COLO829 (cell line): Measurements from ENCODE around the gene MBNL1.

Source experiments
- DNase-seq: peaks from one replicate; pipeline ENCODE4 v3.0.0; 2012; ENCODE audit warnings: low spot score

MBNL1 gene

DNA sequence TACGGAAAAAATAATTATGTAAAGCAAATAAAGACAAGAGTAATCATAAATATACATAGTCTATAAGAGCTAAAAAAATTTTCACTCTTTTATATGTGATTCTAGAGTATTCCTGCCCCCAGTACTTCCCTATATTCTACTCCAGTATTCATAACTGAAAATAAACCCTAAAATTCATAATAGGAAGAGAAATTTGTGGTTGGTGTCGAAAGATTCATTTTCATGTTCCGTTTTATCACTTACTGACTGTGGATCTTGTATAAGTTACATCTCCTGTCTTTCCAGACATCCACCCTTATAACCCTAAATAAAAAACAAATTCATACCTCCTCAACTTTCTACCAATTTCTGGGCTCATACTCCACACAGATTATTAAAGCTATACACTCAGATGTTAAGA lies 16.0 kb upstream of the MBNL1 start:
- DNase-seq, result no peak

DNA sequence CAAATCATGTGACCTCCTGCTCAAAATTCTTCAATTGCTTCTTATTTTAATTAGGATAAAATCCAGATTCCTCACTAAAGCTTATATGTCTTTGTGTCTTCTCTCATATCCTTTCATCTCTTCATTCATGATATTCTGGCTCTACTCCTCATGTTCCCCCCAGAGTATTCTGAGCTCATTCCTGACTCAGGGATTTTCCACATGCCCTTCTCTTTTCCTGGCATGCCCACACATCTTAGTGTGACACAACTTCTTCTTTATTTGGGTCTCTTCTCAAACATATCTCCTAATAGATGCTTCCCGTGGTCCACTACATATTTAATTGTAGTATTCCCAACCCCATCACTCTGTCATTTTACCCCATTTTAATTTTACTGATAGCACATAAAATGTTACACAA lies 15.2 kb upstream of the MBNL1 start:
- DNase-seq, result no peak

GRCh38 chr3:152254041-152254440 lies 14.7 kb upstream of the MBNL1 start:
- DNase-seq, result no peak

- DNase-seq, result no peak
Observed at GRCh38 chr3:152255290-152255689, 13.4 kb upstream of the MBNL1 start.

- no peak for DNase-seq
Observed at GRCh38 chr3:152256851-152257562, 11.7 kb upstream of the MBNL1 start.

- no peak for DNase-seq
Observed at GRCh38 chr3:152257563-152258035, 11.1 kb upstream of the MBNL1 start.

DNA sequence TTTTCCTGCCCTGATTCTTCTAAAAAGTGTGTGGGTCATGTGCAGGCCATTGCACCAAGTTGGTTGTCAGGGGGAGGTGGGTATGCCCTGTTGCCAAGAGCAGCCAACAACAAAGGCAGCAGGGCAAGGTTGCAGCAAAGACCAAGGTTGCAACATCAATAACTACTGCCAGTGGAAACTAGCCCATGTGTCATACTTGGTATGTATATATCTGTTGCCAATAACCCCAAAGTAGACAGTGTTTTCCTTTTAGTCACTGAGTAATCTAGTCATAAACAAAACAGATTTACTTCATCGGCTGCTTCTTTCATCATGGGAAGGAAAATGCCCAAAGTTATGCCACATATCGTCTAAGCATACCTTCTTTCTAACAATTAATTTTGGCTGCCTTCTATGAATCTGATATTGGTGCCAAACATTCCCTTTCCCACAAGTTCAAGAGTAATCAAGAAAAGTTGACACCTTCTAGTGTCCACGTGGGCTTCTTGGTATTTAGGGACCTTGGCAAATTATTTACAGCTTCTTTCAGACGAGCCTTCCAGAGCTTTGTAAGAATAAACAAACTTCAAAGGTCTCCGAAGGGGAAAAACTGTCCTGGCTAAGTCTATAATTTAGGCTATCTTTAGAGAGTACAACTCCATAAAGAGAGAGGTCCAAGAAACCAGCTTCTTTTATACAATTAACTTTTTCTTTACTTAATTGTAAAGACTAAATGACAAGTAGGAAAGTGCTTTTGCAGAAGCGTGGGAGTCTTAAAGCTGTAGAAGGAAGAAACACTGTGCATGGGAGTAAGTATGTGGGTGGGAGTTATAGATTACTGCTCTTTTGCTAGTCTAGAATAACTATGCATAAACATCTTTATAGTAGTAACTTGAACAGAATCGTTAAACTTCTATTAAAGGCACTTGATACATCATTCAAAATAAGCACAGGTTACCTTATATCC lies 10.0 kb upstream of the MBNL1 start:
- DNase-seq, result peak; percentile 44

- no peak for DNase-seq
Observed at GRCh38 chr3:152259468-152259867, 9.3 kb upstream of the MBNL1 start.

GRCh38 chr3:152260026-152260425 lies 8.7 kb upstream of the MBNL1 start:
- no peak for DNase-seq

DNA sequence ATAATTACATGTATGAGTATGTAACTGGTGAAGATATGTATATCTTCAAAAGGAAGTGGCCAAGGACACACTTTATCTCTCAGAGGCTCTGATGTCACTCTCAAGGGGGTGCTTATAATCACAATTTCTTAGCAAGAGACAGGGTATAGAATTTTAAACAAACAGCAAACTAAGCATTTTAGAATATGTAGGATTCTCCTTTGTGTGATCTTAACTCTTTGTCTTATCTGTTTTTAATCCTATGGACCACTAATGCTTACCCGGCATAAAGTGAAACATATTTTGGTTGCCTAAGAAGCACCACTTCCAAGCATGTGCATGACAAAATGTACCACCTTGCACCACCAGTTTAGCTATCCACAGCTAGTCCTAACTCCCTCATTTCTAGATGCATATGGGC lies 8.2 kb upstream of the MBNL1 start:
- no peak for DNase-seq

DNA sequence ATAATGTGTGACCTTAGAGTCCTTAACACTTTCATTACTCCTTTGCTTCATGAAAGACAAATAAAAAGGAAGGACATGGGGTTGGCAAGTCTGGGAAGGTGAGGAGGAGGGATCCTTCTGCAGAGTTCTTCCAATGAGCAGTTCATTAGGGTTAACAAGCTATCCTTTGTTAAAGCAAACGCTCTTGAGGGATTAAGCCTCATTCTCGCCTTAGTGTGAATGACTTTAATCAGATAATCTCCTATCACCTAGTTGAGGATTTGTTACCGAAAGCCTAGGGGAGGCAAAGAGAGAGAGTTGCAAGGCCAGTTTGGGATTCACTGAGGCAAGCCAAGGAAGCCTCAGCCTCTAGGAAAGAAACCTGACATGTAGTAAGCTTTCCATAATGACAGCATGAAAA lies 7.4 kb upstream of the MBNL1 start:
- DNase-seq, result no peak

DNA sequence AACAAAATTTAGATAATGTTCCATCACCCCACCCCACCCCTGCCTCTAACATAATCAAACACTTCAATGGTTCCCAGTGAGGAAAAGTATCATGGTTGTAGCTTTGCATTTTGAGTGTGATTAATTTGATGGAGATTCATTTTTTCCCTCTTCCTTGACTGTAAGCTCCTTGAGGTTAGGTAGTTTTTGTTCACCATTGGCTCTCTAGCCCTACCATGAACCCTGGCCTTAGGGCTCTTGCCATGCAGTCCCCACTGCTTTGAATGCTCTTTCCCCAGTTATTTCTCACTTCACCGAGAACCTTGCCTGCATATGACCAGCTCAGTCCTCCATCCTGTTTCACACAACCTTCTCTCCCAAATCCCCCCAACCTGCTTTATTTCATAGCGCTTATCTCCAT lies 5.0 kb upstream of the MBNL1 start:
- DNase-seq, result no peak

GRCh38 chr3:152264378-152264777 lies 4.4 kb upstream of the MBNL1 start:
- DNase-seq, result no peak

DNA sequence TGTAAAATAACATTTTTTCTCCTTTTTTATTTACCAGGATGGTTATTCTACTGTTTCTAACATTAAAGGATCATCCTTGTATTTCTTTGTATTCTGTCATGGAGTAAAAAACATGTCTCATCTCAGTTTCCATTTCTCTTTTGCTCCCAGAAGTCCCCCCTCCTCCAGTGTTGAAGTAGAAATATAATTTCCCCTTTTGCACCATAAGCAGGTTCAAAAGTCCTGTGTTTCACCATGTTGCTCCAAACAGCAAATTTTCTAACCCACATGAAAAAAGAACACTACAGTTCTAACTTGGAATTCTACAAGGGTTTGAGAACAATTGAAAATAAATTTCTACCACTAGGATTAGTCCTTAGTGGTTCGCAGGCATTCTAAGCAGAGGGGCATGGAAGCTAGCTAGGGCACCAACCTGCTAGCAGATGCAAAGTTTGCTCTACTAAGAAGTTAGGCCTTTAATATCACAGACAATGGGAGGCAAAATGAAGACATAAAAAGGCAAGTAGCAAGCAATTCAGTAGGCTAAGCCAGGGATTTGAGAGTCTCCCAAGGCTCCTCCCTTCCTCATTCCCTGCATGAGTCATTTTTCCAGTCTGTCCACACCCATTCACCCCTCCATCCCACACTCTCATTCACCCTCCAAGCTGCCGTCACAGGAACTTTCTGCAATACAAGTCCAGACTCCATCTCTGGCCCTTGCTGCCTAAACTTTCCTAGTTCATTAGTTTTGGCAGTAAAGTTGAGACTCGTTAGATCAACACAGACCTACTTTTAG lies 2.3 kb upstream of the MBNL1 start:
- DNase-seq, result peak; percentile 71

DNA sequence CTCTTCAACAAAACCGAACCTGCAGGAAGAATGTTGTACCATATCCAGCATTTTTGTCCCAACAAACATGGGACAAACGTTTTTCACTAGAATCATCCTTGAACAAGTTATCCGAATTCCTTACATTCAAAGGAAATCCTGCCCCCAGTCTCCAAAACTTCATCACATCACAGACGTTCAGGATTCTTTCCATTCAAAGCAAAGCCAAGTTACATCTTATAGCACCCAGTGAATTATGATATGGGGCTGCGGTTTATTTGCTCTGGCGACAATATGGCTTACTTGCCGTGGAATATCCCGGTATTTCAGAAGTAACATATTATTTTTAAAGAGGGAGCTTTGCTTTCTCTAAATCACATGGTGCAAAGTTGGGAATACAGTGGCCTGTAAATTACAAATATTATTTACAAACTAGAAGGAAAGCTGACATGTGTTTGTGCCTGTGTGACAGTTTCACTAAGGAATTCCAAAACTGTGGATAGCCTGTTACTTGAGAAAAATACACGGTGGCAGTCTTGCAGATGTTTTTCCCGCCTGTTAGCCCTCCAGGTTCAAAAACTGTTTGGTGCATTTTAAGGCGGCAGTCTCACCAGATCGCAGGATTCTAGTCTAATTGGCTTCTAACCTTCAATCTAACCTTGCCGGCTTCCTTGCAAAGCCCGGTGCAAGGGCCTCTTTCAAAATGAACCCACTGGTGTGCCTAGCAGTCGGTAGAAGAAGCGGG lies 736 bp upstream of the MBNL1 start:
- DNase-seq, result no peak

DNA sequence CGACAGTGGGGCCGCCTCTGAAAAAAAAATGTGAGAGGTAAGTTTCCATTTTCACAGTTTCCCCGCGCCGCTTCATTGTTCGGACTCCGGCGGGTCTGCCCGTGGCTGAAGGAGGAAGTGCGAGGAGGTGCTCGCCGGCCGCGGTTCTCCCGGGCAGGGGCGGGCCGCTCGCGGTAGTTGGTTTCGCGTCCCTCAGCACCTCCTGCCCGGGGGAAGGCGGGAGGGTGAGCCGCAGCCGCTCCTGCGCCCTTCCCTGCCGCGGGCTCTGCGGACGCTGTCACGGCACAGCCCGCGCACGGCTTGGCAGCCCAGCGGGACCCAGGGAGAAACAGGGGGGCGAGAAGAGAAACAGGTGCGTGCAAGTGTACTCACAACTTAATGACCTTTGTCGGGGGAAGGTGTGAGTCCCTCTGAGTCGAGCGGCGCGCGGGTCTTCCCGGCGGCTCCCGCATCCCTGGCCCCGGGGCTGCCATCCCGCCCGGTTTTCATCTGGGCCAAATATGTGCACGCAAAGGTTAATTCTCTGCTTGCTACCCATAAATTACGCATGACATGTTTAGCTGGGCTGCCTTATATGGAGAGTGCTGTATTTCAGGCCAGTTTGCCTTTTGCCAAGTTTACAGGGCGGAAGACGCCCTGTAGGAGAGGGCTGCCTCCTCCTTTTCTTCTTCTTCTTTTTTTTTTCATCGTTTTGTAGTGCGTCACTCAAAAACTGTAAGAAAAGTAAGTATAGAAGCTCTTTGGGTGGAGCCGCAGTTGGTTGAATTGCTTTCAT lies 514 bp downstream of the MBNL1 start:
- no peak for DNase-seq

GRCh38 chr3:152269831-152270734 lies 1.4 kb downstream of the MBNL1 start:
- DNase-seq, result peak; percentile 41

DNA sequence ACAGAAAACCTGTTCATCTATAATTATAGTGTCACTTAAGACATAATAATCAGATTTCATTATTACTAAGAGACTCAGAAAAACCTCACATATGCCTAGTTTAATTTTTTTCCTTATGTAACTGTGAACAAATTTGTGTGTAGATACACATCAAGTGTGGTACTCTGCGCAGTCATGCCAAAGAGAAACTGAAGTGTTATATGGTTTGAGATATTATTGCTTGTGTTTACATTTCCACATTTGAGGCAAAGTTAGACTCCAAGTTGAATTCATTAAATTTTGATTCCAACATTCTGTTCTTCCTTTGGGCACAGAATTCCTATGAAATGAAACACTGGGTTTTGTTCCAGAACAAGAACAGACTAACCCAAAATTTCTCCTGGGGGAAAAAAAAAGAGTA lies 2.2 kb downstream of the MBNL1 start:
- no peak for DNase-seq

DNA sequence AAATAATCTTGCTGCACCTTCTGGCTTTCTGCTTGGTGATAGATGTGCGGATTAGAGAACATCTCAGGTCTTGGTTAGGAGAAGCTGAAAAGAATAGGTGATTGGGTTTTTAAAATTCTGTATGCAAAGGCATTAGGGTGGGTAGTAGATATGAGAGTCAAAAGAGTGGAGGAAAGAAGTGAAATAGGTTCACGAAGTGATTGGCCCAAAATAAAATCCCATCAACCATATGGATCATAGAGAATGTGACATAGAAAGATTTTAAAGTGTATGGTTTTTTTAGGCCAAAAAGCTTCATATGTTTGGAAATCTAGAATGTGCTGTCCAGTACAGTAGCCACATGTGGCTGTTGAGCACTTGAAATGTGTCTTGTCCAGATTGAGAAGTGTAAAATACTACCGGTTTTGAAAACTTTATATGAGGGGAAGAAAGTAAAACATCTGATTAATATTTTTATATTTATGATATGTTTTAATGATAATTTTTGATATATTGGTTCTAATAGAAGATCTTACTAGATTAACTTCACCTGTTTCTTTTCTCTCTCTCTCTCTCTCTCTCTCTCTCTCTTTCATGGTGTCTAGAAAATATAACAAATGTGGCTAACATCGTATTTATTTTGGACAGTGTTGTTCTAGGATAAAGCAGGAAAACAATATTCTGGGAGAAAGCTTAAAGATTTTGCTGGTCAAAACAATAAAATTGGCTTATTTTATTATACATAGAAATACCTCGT lies 2.9 kb downstream of the MBNL1 start:
- DNase-seq, result no peak
